BLaER1 (cell line): ENCODE results near the gene OGA.

ENCODE experiments used
- H3K27ac ChIP-seq: shearing (Covaris generic); formaldehyde crosslinking; 2 replicates; pipeline ENCODE4 v1.8.1; 2022
- H3K27me3 ChIP-seq: shearing (Covaris generic); formaldehyde crosslinking; 2 replicates; pipeline ENCODE4 v1.8.1; 2022
- H3K36me3 ChIP-seq: shearing (Covaris generic); formaldehyde crosslinking; 2 replicates; pipeline ENCODE4 v1.8.1; 2022
- H3K4me1 ChIP-seq: shearing (Covaris generic); formaldehyde crosslinking; 2 replicates; pipeline ENCODE4 v1.8.1; 2022
- H3K4me2 ChIP-seq: shearing (Covaris generic); formaldehyde crosslinking; 2 replicates; pipeline ENCODE4 v1.8.1; 2022
- H3K4me3 ChIP-seq: shearing (Covaris generic); formaldehyde crosslinking; 2 replicates; pipeline ENCODE4 v1.8.1; 2022
- H3K9ac ChIP-seq: shearing (Covaris generic); formaldehyde crosslinking; 2 replicates; pipeline ENCODE4 v1.8.1; 2022
- H3K9me3 ChIP-seq: shearing (Covaris generic); formaldehyde crosslinking; 2 replicates; pipeline ENCODE4 v1.8.1; 2022
- H4K20me1 ChIP-seq: shearing (Covaris generic); formaldehyde crosslinking; 2 replicates; pipeline ENCODE4 v1.8.1; 2022
- Cebpa-rat ChIP-seq: shearing (Covaris generic); IDR thresholded peaks from 2 replicates; pipeline ENCODE4 v1.8.1; 2022

Gene OGA

DNA sequence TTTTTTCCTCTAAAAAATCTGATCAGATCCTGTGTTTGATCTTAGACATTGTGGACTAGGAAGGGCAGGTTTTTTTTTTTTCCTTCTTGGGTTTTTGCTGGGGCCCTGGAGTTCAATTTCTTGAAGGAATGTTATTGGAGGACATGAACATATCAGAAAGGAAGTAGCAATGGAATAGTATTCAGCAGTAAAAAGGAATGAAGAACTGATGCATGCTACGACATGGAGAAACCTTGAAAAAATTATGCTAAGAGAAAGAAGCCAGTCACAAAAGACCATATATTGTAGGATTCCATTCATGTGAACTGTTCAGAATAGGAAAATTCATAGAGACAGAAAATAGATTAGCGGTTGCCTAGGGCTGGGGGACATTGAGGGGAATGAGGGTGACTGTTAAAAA, 76.3 kb downstream of the OGA start:
- no peak overlapping the region for H3K4me2 ChIP-seq
- no peaks in the 10 kb centered on the region for H3K36me3 ChIP-seq
- TF ChIP-seq Cebpa-rat = no peak
- no peak overlapping the region for H3K27ac ChIP-seq
- no peak overlapping the region for H3K4me3 ChIP-seq
- no peaks in the 10 kb centered on the region for H4K20me1 ChIP-seq
- H3K9me3 ChIP-seq = no peaks in the 10 kb centered on the region
- H3K4me1 ChIP-seq = no peaks in the 10 kb centered on the region
- H3K9ac ChIP-seq = no peak overlapping the region
- H3K27me3 ChIP-seq = no peaks in the 10 kb centered on the region

DNA sequence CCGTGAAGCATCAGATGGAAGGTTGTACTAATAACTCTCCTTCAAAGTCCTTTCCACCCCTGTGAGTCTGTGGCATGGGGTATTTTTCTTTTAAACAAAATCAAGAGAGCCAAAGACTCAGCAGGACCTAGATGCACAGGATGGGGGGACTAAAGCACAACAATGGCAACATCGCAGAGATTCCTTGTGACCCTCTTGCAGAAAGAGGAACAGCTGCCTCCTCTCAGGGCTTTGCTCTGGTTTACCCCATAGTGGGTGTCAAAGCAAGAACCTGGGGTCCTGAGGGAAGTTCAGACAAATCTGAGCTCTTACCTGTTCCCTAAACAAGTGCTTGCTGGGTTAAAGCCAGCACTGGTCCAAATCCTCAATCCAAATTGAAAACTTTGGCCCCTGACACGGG, 81.6 kb downstream of the OGA start:
- no peak overlapping the region for H3K9ac ChIP-seq
- no peak overlapping the region for H3K27ac ChIP-seq
- no peaks in the 10 kb centered on the region for H3K9me3 ChIP-seq
- H3K27me3 ChIP-seq = no peaks in the 10 kb centered on the region
- H3K36me3 ChIP-seq = no peaks in the 10 kb centered on the region
- H3K4me1 ChIP-seq = no peaks in the 10 kb centered on the region
- no peak for TF ChIP-seq Cebpa-rat
- H3K4me2 ChIP-seq = no peak overlapping the region
- no peaks in the 10 kb centered on the region for H4K20me1 ChIP-seq
- H3K4me3 ChIP-seq = no peak overlapping the region
